ENCODE results near the gene TBX15. TPM values are rescaled to one million over a fixed set of nuclear protein-coding genes. Genes with fewer than 3 reads are reported as not detected.

Gene TBX15
- total and polyA plus RNA-seq, 4 donors, result 0.07 to 0.31 (median 0.24) TPM

DNA sequence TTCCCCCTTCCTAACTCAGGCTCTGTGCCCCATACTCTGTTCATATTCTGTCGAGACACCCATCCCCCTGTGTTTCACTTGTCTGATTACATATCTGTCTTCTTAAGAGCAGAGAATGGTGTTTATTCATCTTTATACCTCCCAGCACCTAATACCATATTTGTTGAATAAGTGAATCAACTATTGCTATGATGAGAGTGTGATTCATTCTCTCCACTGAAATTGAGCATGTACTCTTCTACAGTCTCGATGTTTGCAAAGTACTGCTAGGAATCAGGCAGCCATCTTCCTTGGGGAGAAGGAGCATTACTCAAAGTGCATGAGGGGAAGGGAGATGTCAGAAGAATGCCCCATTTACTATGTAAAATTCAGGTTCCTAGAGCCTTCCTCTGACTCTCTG, 27.0 kb downstream of the TBX15 start:
- H3K9ac ChIP-seq (ENCODE audit: insufficient read depth in 1 of 2, low read length in 2 of 2), result no peak overlapping the region
- H3K9me3 ChIP-seq (ENCODE audit: control insufficient read depth in 4 of 4, insufficient read depth in 3 of 4, low read length in 3 of 4), result peaks cover 0 to 3% (median 0%) of the 10 kb centered on the region in 4 donors
- no peak for ATAC-seq (ENCODE audit: insufficient read depth, low FRiP score)
- H3K4me3 ChIP-seq, result no peak overlapping the region
- 87 to 92% methylated on average over 2 of the region's 2 CpGs for WGBS, 2 donors
- TF ChIP-seq, protein P1, sequence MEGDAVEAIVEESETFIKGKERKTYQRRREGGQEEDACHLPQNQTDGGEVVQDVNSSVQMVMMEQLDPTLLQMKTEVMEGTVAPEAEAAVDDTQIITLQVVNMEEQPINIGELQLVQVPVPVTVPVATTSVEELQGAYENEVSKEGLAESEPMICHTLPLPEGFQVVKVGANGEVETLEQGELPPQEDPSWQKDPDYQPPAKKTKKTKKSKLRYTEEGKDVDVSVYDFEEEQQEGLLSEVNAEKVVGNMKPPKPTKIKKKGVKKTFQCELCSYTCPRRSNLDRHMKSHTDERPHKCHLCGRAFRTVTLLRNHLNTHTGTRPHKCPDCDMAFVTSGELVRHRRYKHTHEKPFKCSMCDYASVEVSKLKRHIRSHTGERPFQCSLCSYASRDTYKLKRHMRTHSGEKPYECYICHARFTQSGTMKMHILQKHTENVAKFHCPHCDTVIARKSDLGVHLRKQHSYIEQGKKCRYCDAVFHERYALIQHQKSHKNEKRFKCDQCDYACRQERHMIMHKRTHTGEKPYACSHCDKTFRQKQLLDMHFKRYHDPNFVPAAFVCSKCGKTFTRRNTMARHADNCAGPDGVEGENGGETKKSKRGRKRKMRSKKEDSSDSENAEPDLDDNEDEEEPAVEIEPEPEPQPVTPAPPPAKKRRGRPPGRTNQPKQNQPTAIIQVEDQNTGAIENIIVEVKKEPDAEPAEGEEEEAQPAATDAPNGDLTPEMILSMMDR (IDR thresholded peaks at IDR 0.05; ENCODE audit: control extremely low read depth, extremely low read depth), result no peak
- peaks cover 0 to 5% (median 0%) of the 10 kb centered on the region in 5 donors for H3K4me1 ChIP-seq (ENCODE audit: control insufficient read depth in 5 of 5, insufficient read depth in 5 of 5, low read length in 5 of 5)
- H3K27ac ChIP-seq (ENCODE audit: low read depth in 1 of 2, low read length in 1 of 2), result no peak overlapping the region
- H3K27me3 ChIP-seq (ENCODE audit: control insufficient read depth in 3 of 3, insufficient read depth in 3 of 3, low read length in 2 of 3), result no peaks in the 10 kb centered on the region
- no peak for DNase-seq
- H3K36me3 ChIP-seq (ENCODE audit: control insufficient read depth in 4 of 4, insufficient read depth in 4 of 4, low read length in 4 of 4), result no peaks in the 10 kb centered on the region

DNA sequence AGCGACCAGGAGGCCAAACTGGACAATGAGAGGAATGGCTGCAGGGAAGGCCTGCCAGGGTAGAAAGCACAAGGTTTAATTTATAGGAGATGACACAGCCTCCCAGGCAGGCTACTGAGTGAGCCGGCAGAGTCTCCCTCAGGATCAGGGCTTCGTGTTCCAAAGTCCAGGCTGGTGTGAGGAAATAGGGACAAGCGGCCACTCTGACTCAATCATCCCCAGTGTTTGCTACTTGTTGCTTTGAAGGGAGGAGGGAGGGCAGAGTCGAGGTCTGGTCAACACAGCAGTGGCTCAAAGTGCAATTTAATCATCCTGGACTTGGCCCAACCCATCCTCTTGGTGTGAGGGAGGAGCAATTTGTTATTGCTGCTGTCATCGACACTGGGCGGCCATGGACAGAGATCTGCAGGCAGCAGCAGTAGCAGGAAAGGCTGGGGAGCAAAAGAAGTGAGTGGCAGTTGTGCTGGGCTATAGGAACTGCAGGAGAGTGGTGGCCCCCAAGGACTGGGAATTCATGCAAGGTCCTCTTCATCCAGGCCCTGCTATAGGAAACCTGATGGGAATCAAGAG, 27.5 kb downstream of the TBX15 start:
- no peak overlapping the region for H3K9ac ChIP-seq (ENCODE audit: insufficient read depth in 1 of 2, low read length in 2 of 2)
- no peak overlapping the region for H3K4me3 ChIP-seq
- TF ChIP-seq, protein P1 (IDR thresholded peaks at IDR 0.05; ENCODE audit: control extremely low read depth, extremely low read depth), result no peak
- DNase-seq (peak in 1 of 3 donors; percentile 54), ATAC-seq (ENCODE audit: insufficient read depth, low FRiP score) (no peak)
- peaks cover 0 to 3% (median 0%) of the 10 kb centered on the region in 4 donors for H3K9me3 ChIP-seq (ENCODE audit: control insufficient read depth in 4 of 4, insufficient read depth in 3 of 4, low read length in 3 of 4)
- no peaks in the 10 kb centered on the region for H3K36me3 ChIP-seq (ENCODE audit: control insufficient read depth in 4 of 4, insufficient read depth in 4 of 4, low read length in 4 of 4)
- peaks cover 0 to 5% (median 0%) of the 10 kb centered on the region in 5 donors for H3K4me1 ChIP-seq (ENCODE audit: control insufficient read depth in 5 of 5, insufficient read depth in 5 of 5, low read length in 5 of 5)
- no peak overlapping the region for H3K27ac ChIP-seq (ENCODE audit: low read depth in 1 of 2, low read length in 1 of 2)
- no peaks in the 10 kb centered on the region for H3K27me3 ChIP-seq (ENCODE audit: control insufficient read depth in 3 of 3, insufficient read depth in 3 of 3, low read length in 2 of 3)
- WGBS, 2 donors, result 60 to 67% methylated on average over 7 of the region's 7 CpGs

DNA sequence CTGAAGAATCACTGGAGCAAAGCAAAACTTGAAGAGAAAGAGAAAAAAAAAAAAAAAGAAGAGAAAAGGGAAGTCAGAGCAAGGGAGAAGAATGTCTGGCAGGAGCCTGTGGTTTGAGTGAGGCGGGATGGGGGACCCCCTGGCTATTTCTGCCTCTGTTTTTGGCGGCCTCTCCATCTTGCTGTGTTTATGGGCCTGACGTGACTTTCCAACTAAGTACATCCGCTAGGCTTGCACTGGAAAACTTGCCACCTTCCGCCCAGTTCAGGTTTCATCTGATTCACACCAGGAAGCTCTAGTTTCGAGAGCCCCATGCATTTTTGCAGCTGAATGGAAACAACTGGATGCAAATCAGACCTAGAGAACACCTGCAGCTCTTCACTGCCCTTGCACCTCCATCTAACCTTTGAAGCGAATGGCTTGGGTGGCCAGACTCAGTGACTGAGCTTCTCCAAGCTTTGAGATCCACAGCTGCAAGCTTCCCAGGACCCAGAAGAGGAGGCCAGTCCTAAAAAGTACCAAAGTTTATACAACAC, 28.0 kb downstream of the TBX15 start:
- no peak for ATAC-seq (ENCODE audit: insufficient read depth, low FRiP score)
- peak in 1 of 3 donors; percentile 53 for DNase-seq

More for the DNA sequence above, 28.0 kb downstream of the TBX15 start:
- Histone ChIP-seq H3K27me3 (ENCODE audit: control insufficient read depth in 3 of 3, insufficient read depth in 3 of 3, low read length in 2 of 3) (no peaks in the 10 kb centered on the region), H3K9ac (ENCODE audit: insufficient read depth in 1 of 2, low read length in 2 of 2) (no peak overlapping the region), H3K4me3 (no peak overlapping the region), H3K36me3 (ENCODE audit: control insufficient read depth in 4 of 4, insufficient read depth in 4 of 4, low read length in 4 of 4) (no peaks in the 10 kb centered on the region), H3K27ac (ENCODE audit: low read depth in 1 of 2, low read length in 1 of 2) (no peak overlapping the region), H3K9me3 (ENCODE audit: control insufficient read depth in 4 of 4, insufficient read depth in 3 of 4, low read length in 3 of 4) (peaks cover 0 to 3% (median 0%) of the 10 kb centered on the region in 4 donors), H3K4me1 (ENCODE audit: control insufficient read depth in 5 of 5, insufficient read depth in 5 of 5, low read length in 5 of 5) (peaks cover 0 to 5% (median 0%) of the 10 kb centered on the region in 5 donors)
- TF ChIP-seq, protein P1 (IDR thresholded peaks at IDR 0.05; ENCODE audit: control extremely low read depth, extremely low read depth), result no peak
- WGBS, 2 donors, result 29 to 54% methylated on average over 7 of the region's 7 CpGs

All from lung (tissue), 12 donors.